GM21717 (cell line): Measurements from ENCODE around the gene ARHGDIG.
"Not testable (repeated sequence)": the region's sequence is repeated elsewhere in the genome, so short reads cannot be mapped to it uniquely, and the experiment has no call there.

ENCODE experiments used
- ATAC-seq: cut with Tn5 transposase; IDR thresholded peaks from one replicate; pipeline ENCODE4 v1.9.1; 2021; ENCODE audit warnings: mild to moderate bottlenecking, moderate library complexity; ENCODE audit not compliant: unreplicated experiment

The ARHGDIG gene

DNA sequence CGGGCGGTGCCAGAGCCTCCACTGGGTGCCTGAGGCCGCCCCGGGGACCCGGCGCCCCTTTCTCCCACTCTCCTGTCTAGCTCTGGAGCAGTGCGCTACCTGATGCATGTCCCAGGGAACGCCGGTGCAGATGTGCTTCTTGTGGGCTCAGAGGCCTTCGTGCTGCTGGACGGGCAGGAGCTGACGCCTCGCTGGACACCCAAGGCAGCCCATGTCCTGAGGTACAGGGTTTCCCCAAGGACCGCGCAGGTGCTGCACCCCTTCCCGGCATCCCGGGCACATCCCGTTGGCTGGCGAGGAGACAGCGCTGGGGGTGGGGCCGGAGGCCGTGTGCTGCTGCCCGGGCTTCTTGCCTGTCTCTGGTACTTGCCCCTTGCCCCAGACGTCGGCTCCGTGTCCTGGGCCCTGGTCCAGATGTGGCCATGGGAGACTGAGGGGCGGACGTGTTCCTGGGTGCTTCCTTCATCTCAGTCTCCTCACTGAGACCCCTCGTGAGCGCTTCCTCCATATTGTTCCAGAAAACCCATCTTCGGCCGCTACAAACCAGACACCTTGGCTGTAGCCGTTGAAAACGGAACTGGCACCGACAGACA is 17.1 kb upstream of the ARHGDIG start:
- no peak for ATAC-seq

DNA sequence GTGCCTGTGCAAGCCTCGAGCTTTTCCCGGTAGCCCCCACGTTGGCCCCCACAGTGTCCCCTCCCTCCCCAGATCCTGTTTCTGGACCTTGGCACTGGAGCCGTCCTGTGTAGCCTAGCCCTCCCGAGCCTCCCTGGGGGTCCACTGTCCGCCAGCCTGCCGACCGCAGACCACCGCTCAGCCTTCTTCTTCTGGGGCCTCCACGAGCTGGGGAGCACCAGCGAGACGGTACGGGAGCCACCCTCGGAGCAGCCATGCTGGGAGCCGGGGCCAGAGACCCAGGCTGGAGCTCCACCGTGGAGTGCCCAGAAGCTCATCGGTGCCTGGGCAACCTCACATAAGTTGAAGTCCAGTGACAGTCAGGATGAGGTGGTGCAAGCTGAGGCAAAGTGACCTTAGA is 16.4 kb upstream of the ARHGDIG start:
- no peak for ATAC-seq

DNA sequence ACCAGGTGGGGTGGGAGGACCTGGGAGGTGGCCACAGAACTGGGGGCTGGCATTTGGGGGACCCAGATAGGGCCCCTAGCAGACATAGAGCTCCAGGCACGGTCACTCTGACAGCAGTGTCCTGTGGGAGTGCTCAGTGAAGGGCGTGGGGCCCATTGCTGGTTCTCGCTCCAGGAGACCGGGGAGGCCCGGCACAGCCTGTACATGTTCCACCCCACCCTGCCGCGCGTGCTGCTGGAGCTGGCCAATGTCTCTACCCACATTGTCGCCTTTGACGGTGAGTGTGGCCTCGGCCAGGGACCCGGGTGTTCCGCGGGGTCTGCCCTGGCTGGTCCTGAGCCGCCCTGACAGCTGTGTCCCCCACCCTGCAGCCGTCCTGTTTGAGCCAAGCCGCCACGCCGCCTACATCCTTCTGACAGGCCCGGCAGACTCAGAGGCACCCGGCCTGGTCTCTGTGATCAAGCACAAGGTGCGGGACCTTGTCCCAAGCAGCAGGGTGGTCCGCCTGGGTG is 15.9 kb upstream of the ARHGDIG start:
- ATAC-seq = no peak

GRCh38 chr16:265002-265529 is 15.3 kb upstream of the ARHGDIG start:
- no peak for ATAC-seq

- ATAC-seq = no peak
Measured at GRCh38 chr16:265711-266110, 14.7 kb upstream of the ARHGDIG start.

- ATAC-seq = no peak
Measured at GRCh38 chr16:266258-267164, 13.9 kb upstream of the ARHGDIG start.

GRCh38 chr16:267562-267961 is 12.8 kb upstream of the ARHGDIG start:
- ATAC-seq = not testable (repeated sequence)

DNA sequence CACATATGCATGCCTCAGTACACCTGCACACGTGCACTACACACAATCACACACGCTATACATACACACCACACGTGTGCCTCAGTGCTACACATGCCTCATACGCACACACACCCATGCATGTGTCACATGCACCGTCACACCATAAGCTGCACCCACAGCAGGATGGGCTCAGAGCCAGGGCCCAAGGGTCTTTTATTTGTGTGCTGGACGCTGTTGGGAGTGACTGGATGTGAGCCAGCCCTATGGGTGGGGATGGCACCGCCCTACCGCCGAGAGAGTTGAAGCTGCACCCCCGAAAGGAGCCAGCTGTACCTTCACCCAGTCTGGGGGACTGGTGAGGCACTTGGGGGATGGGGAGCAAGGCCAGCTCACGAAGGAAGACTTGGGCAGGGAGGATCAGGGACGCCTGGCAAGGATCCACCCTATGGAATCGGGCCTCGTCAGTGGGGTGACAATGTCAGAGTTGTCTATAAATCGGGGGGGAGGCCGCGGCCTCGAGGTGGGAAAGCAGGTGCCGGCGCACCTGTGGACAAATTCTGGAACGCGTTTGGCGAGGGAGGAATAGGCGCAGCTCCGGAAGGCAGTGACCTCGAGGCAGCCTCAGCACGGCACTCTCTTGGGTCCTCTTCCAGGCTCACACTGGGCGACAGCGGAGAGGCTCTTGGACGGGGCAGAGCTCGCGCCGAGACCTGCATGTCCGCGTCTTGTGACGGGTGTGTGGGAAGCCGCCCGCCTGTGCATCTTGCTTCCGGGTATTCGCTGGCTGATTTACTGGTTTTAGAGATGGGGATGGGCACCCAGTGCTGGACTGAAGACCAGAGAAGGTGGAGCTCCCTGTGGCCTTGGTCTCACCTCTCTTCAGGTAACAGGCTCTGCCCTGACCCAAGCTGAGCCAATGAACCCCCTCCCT is 12.0 kb upstream of the ARHGDIG start:
- ATAC-seq = no peak

DNA sequence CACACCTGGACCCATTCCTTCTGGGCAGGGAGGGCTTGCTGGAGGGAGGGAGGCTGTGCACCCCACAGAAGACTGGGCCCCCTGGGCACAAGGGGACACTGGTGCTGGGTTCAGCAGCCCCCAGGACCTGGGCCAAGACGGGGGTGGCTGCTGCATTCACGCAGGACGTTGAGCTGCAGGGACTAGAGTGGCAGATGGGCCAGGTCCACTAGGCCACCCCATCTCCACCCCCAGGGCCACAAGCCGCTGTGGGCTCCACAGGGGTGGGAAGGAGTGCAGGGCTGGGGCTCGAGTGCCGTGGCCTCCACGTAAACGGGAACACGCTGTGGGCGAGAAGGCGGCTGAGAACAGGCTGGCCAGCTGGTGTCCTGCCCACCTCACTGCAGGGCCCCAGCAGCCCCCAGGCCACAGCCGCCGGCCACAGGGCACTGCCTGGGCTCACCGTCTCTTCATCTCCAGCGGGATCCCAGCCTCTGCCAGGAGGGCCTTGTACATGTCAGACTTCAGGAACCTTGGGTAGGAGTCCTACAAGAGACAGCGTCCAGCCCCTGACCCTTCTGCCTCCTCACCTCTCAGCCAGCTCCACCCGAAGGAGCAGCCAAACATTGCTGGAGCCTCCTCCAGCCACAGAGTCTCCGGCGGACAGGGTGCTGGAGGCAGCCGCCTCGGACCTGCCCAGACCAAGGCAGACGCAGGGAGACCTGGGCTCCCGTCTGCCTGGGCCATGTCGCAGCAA is 11.2 kb upstream of the ARHGDIG start:
- ATAC-seq = no peak

GRCh38 chr16:270381-271255 is 9.8 kb upstream of the ARHGDIG start:
- no peak for ATAC-seq

DNA sequence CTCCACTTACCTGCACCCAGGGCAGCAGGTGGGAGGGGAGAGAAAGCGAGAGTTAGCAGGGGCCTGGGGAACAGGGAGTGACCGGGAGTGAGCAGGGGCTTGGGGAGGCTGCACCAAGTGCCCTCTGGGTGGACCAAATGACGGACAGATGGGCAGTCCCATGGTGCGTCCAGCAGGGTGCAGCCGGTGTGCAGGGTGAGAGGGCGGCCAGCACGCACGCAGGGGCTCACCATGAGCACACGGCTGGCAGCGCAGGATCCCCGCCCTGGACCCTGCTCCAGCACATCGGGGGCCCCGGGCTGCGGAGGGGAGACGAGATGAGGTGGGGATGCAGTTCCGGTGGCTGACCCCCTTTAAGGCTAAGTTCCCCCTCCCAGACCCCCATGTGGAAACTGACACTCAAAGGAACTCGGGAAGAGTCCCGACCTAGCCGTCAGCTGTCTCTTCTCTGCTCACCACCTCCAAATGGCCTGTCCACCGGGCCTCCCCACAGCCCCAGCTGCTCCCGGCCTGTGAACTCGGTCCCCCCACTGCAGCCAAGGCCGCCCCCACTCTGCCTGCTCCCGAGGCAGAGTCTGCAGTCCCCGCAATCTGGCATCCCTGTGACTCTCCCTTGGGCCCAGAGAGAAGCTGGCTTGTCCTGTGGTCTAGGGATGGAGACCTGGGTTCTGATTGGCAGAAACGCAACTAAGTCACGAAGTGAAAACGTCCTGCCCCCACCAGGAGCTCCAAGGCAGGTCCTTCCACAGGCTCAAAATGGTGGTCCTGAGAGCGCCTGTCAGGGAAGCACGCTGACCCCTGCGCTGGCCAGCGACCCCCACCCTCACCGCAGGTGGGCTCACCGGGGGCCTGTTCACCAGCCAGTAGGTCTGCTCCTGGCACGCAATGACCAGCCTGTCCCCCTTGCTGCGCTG is 7.5 kb upstream of the ARHGDIG start:
- no peak for ATAC-seq

- no peak for ATAC-seq
Measured at GRCh38 chr16:273547-274421, 6.6 kb upstream of the ARHGDIG start.

GRCh38 chr16:275041-275641 is 5.2 kb upstream of the ARHGDIG start:
- ATAC-seq = no peak

DNA sequence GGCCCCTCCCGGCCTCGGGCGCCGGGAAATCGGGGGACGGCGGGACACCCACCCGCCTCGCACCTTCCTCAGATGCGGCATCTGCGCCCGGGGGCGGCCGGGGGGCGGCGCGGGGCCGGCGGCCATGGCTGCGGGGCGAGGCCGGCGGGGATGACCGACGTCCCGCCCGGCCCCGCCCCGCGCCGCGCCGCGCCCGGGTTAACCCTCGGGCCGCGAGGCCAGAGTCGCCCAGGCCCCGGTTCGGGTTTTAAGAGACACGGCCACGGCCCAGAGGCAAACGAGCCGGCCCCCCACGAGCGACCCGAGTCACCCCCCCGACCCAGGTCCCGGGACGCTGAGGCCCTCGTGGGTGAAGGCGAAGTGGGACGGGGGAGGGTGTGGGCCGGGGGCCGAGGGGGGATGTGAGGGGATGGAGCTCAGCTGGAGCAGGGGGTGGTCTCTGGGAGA is 4.6 kb upstream of the ARHGDIG start, which contains the start of gene RGS11:
Gene RGS11 (minus strand): TSS at position 159 of the 447 bp plus-strand sequence. CDS start 33 bp downstream, at position 126.
- no peak for ATAC-seq

DNA sequence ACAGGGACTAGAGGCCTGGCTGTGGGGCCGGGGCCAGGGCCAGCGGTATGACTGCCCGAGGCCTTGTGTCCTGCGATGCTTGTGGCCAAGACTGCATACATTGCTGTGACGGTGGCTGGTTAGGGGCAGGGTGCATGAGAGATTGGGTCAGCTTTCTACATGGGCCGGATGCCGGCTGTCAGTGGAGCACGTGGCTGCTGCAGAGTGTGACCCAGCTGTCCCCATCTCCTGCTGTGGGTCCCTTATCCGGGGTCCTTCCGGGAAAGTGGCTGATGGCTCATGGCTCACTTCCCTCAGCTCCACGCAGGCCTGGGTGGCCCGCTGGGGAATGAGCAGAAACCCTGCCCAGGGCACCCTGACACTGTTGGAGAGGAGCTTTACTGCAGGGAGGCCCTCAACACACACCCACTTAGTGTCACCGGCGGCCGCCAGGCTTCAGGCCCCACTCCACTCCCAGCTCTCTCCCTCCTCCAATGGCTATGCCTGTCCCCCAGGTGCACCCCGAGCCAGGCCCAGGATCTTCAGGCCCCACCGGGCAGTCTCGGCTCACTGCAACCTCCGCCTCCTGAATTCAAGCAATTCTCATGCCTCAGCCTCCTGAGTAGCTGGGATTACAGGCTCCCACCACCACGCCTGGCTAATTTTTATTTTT is 3.8 kb upstream of the ARHGDIG start:
- ATAC-seq = no peak

- no peak for ATAC-seq
Measured at GRCh38 chr16:278863-279366, 1.5 kb upstream of the ARHGDIG start.
